ENCODE data around the gene SLC2A4. TPM values are rescaled to one million over a fixed set of nuclear protein-coding genes. Genes with fewer than 3 reads are reported as not detected.

The SLC2A4 gene
- total RNA-seq, 1 donor from 2014 or later: 146 TPM

DNA sequence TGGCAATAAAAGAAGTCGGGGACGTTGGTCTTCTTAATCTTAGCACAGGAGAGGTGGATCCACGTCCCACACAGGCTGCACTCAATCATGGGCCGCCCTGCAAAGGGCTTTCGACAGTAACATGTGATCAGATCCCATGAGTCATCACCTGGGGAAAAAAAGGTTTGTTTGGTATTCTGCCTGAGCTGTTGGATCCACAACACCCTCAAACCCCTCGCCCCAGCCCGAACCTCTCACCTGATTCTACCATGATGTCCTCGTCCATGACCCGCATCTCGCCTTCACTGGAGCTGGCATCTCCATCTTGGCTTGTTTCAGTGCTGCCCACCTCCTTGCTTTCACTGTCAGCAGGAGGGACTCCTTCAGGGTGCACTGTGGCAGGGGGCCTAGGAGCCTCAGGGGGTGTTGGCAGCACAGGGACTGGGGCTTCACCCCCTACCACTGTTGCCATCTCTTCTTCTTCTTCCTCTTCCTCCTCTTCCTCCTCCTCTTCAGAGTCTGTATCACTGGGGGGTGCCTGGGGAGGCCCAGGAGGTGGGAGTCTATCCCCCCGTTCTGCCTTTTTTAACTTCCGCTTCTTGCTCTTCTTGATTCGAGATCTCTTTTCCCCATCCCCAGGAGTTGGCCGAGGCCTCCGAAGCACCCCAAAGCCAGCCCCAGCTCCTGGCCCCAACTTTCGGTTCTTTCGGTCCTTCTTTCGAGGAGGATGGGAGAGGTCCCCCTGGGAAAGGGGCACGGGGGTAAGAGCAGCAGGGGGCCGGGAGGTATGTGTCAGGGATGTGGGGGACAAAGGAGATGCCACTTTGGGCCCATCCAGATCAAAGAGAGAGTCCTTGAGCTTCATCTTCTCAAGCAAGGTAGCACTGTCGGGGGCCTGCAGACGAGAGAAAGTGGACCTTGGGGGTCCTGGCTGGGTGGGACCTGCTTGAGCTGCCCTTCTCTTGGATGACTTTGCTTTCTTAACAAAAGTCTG is 45.5 kb upstream of the SLC2A4 start:
- TF ChIP-seq, protein P1, sequence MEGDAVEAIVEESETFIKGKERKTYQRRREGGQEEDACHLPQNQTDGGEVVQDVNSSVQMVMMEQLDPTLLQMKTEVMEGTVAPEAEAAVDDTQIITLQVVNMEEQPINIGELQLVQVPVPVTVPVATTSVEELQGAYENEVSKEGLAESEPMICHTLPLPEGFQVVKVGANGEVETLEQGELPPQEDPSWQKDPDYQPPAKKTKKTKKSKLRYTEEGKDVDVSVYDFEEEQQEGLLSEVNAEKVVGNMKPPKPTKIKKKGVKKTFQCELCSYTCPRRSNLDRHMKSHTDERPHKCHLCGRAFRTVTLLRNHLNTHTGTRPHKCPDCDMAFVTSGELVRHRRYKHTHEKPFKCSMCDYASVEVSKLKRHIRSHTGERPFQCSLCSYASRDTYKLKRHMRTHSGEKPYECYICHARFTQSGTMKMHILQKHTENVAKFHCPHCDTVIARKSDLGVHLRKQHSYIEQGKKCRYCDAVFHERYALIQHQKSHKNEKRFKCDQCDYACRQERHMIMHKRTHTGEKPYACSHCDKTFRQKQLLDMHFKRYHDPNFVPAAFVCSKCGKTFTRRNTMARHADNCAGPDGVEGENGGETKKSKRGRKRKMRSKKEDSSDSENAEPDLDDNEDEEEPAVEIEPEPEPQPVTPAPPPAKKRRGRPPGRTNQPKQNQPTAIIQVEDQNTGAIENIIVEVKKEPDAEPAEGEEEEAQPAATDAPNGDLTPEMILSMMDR (IDR thresholded peaks at IDR 0.05; ENCODE audit: borderline replicate concordance): no peak
- H3K4me1 ChIP-seq: peaks cover 80% of the 10 kb centered on the region
- H3K9me3 ChIP-seq (replicated peaks): no peaks in the 10 kb centered on the region
- peak overlapping the region; percentile 79 for H3K4me3 ChIP-seq
- no peak overlapping the region for H3K27ac ChIP-seq (replicated peaks)
- intact Hi-C loops (cut with micrococcal nuclease): no loop called here
- no peaks in the 10 kb centered on the region for H3K27me3 ChIP-seq (ENCODE audit: low read depth)
- H3K36me3 ChIP-seq: peaks cover 31% of the 10 kb centered on the region
- DNase-seq: no peak

DNA sequence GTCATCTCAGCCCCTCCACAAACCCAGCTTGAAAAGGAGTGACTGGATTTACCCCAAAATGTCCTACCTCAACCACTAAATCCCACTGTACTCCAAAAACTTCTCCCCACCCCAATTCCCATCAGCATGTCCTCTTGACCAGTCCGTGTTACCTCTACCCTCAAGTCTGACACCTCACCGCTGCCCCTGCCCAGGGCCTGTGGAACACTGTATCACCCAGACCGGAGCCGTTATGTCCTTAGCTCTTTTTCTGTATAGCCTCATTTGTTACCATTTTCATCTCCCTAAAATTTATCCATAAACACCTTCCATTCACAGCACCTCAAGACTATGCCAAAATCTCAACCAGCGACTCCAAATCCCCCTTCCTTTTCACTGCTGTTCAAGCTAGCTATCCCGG is 44.7 kb upstream of the SLC2A4 start:
- Histone ChIP-seq H3K4me3 (peak overlapping the region; percentile 97), H3K36me3 (peaks cover 33% of the 10 kb centered on the region), H3K27me3 (ENCODE audit: low read depth) (no peaks in the 10 kb centered on the region), H3K27ac (replicated peaks) (peak overlapping the region; percentile 99), H3K9me3 (replicated peaks) (no peaks in the 10 kb centered on the region), H3K4me1 (peaks cover 85% of the 10 kb centered on the region)
- intact Hi-C loops (cut with micrococcal nuclease): no loop called here
- DNase-seq: no peak
- TF ChIP-seq, protein P1 (IDR thresholded peaks at IDR 0.05; ENCODE audit: borderline replicate concordance): no peak

DNA sequence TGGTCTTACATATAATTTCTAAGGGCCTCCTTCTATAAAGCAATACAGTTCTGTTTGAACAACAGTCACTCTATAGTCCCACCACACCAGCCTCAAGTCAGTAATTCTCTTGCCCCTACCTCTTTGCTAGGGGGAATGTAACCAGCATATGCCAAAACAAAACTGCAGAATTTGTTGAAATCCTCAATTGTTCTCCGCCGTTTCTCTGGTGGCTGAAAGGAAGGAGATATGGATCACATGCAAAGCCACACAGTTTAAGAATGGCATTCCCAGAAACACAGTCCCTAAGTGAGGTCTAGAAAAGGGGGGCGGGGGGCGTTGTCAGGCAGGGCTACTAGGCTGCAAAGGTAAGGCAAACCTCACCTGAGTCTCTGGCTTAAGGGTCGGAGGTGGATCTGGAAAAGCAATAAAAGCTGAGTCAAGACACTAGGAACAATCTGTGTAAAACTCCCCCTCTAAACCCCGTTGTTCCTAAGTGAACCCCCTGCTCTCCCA is 44.2 kb upstream of the SLC2A4 start:
- peak overlapping the region; percentile 97 for H3K4me3 ChIP-seq

DNA sequence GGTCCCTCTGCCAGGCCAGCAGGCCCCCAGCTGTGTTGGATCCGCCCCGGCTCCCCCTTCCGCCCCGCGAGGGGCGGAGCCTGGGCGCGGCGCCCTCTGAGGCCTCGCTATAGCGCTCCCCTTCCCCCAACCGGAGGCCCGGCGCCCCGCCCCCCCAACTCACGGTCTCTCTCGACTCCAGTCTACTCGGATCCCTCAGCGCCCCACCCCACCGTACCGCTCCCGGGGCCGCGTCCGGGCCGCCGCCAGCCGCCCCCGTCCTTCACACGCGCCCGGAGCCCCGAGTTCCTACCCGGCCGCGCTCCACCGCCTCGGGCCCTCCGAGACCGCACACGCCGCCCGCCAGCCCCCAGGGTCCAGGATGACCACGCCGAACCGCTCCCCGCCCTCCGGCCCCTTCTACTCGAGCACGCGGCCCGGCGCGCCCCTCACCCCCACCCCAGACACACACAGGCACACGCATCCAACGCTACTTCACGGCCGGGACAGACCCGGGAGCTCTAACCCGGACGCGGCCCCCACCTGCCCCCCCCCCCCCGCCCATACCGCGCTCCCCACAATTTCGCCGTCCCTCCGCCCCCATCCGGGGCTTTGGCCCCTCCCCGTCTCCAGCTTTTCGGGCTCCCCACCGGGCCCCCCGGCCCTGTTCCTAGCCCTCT is 43.6 kb upstream of the SLC2A4 start:
- peak overlapping the region; percentile 97 for H3K4me3 ChIP-seq
- no peaks in the 10 kb centered on the region for H3K9me3 ChIP-seq (replicated peaks)
- peaks cover 77% of the 10 kb centered on the region for H3K4me1 ChIP-seq
- peak; percentile 84 for DNase-seq
- no peaks in the 10 kb centered on the region for H3K27me3 ChIP-seq (ENCODE audit: low read depth)
- intact Hi-C loops (cut with micrococcal nuclease): no loop called here
- H3K27ac ChIP-seq (replicated peaks): peak overlapping the region; percentile 99
- peaks cover 33% of the 10 kb centered on the region for H3K36me3 ChIP-seq
- TF ChIP-seq, protein P1 (IDR thresholded peaks at IDR 0.05; ENCODE audit: borderline replicate concordance): no peak

More for the DNA sequence above, 44.2 kb upstream of the SLC2A4 start:
- Histone ChIP-seq H3K27ac (replicated peaks) (peak overlapping the region; percentile 99), H3K27me3 (ENCODE audit: low read depth) (no peaks in the 10 kb centered on the region), H3K4me1 (peaks cover 83% of the 10 kb centered on the region), H3K36me3 (peaks cover 33% of the 10 kb centered on the region), H3K9me3 (replicated peaks) (no peaks in the 10 kb centered on the region)
- DNase-seq: no peak
- intact Hi-C loops (cut with micrococcal nuclease): no loop called here
- TF ChIP-seq, protein P1 (IDR thresholded peaks at IDR 0.05; ENCODE audit: borderline replicate concordance): no peak

DNA sequence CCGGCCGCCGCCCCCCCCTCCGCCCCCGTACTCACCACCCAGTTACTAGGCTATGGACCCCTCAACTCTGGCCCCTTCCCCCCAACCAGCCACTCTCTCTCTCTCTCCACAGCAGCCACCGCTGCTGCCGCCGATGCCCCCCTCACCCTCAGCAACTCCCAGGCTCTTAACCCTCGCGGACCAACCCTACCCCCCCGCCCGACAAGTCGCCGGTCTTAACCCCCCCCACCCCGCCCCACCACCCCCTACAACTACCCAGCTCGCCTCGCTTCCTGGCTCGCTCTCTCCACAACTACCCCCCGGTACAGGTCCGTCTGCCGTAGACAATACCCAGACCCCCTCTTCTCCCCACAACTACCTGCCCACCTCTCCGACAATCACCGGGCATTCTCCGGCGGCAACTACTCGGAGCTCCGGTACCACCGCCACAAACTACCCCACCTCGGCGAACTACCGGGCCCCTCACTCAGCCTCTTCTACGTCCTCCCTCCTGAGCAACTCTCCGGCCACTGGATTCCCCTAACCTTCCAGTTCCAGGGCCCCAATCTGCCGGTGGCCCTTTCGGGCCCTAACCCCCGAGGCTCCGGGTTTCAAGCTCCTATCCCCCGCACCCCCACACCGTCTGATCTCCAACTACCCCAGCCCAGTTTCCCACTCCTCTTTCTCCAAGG is 43.0 kb upstream of the SLC2A4 start:
- H3K4me3 ChIP-seq: peak overlapping the region; percentile 97
- no peaks in the 10 kb centered on the region for H3K9me3 ChIP-seq (replicated peaks)
- H3K27ac ChIP-seq (replicated peaks): peak overlapping the region; percentile 99
- intact Hi-C loops (cut with micrococcal nuclease): no loop called here
- peaks cover 76% of the 10 kb centered on the region for H3K4me1 ChIP-seq
- DNase-seq: no peak
- no peaks in the 10 kb centered on the region for H3K27me3 ChIP-seq (ENCODE audit: low read depth)
- H3K36me3 ChIP-seq: peaks cover 33% of the 10 kb centered on the region
- TF ChIP-seq, protein P1 (IDR thresholded peaks at IDR 0.05; ENCODE audit: borderline replicate concordance): no peak

All from left ventricle myocardium inferior (tissue), 1 donor.